SU-DHL-6 (cell line): ENCODE measurements around the gene WDTC1.
"Not testable (repeated sequence)": the region's sequence is repeated elsewhere in the genome, so short reads cannot be mapped to it uniquely, and the experiment has no call there.

Experiments used
- H2AFZ ChIP-seq: fragments of 200-600 bp; sonication (generic); 2 replicates; pipeline ENCODE4 v1.6.1; 2014; ENCODE audit warnings: low read depth, mild to moderate bottlenecking, moderate library complexity, mixed read lengths, antibody characterized with exemption, low read length; ENCODE audit not compliant: severe bottlenecking
- H3F3A ChIP-seq: fragments of 200-600 bp; shearing (Covaris generic); 2 replicates; pipeline ENCODE4 v1.6.0; 2016; ENCODE audit warnings: antibody characterized with exemption, mild to moderate bottlenecking; ENCODE audit not compliant: insufficient read depth
- H3K27ac ChIP-seq: fragments of 200-600 bp; sonication (generic); 2 replicates; pipeline ENCODE4 v1.5.1; 2016; ENCODE audit warnings: low read depth, mild to moderate bottlenecking, low read length, moderate library complexity, mixed read lengths
- H3K27me3 ChIP-seq: fragments of 200-600 bp; sonication (generic), shearing (Covaris generic); 2 replicates; pipeline ENCODE4 v1.6.0; 2014; ENCODE audit warnings: mild to moderate bottlenecking, low read length
- H3K36me3 ChIP-seq: fragments of 200-600 bp; sonication (generic); 2 replicates; pipeline ENCODE4 v1.6.1; 2014; ENCODE audit warnings: mild to moderate bottlenecking, low read length, mixed read lengths
- H3K4me2 ChIP-seq: fragments of 300-600, 200-600 bp; shearing (Covaris generic), sonication (generic); 2 replicates; pipeline ENCODE4 v1.6.0; 2014; ENCODE audit warnings: low read length, low read depth, mild to moderate bottlenecking; ENCODE audit not compliant: poor library complexity, severe bottlenecking
- H3K4me3 ChIP-seq: fragments of 200-600 bp; sonication (generic); 2 replicates; pipeline ENCODE4 v1.5.1; 2014; ENCODE audit warnings: antibody characterized with exemption, low read length, mild to moderate bottlenecking, mixed read lengths; ENCODE audit not compliant: insufficient read depth, poor library complexity, severe bottlenecking
- H3K79me2 ChIP-seq: fragments of 200-600 bp; sonication (generic); 2 replicates; pipeline ENCODE4 v1.6.1; 2014; ENCODE audit warnings: mild to moderate bottlenecking, low read length, moderate library complexity; ENCODE audit not compliant: insufficient read depth
- H3K9ac ChIP-seq: fragments of 200-600 bp; sonication (generic); 2 replicates; pipeline ENCODE4 v1.7.0; 2014; ENCODE audit warnings: mild to moderate bottlenecking, low read length
- H3K9me2 ChIP-seq: fragments of 200-600 bp; sonication (generic); replicated peaks from 2 replicates; pipeline ENCODE4 v1.6.1; 2014; ENCODE audit warnings: low read length; ENCODE audit not compliant: insufficient read depth
- H3K9me3 ChIP-seq: fragments of 200-600 bp; sonication (generic); 2 replicates; pipeline ENCODE4 v1.6.1; 2014; ENCODE audit warnings: low read length, mixed read lengths; ENCODE audit not compliant: insufficient read depth
- H4K20me1 ChIP-seq: fragments of 200-600 bp; sonication (generic); 2 replicates; pipeline ENCODE4 v1.6.1; 2014; ENCODE audit warnings: low read depth, mild to moderate bottlenecking, antibody characterized with exemption, low read length, moderate library complexity, mixed read lengths
- CTCF ChIP-seq: fragments of 200-600 bp; sonication (generic); IDR thresholded peaks from one replicate; pipeline ENCODE4 v1.5.1; 2017; ENCODE audit warnings: antibody characterized with exemption, mild to moderate bottlenecking, low read length, moderate library complexity; ENCODE audit not compliant: insufficient read depth, poor library complexity, severe bottlenecking
- EZH2phosphoT487 ChIP-seq: fragments of 200-600 bp; sonication (generic), shearing (Covaris generic); conservative IDR thresholded peaks from 2 replicates; pipeline ENCODE4 v1.6.1; 2018; ENCODE audit warnings: mild to moderate bottlenecking, antibody characterized with exemption, low read length, moderate library complexity, mixed read lengths

WDTC1 gene

DNA sequence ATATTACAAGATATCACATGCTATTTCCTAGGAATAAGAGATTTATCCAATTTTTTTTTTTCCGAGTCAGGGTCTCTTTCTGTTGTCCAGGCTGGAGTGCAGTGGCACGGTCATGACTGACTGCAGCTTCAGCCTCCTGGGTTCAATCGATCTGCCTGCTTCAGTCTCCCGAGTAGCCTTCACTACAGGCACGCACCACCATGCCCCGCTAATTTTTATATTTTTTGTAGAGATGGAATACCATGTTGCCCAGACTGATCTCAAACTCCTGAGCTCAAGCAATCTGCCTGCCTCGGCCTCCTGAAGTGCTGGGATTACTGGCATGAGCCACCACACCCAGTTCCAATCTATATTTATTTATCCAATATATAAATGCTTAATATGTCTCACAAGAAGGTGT is 18.0 kb upstream of the WDTC1 start:
- Histone ChIP-seq H4K20me1 (no peaks in the 10 kb centered on the region), H3K9me2 (no peaks in the 10 kb centered on the region), H3K9me3 (no peaks in the 10 kb centered on the region), H3F3A (no peaks in the 10 kb centered on the region), H3K27me3 (no peaks in the 10 kb centered on the region), H3K4me3 (no peak overlapping the region), H3K27ac (no peak overlapping the region), H3K36me3 (no peaks in the 10 kb centered on the region), H3K9ac (no peak overlapping the region), H3K79me2 (no peaks in the 10 kb centered on the region), H3K4me2 (no peak overlapping the region), H2AFZ (no peak overlapping the region)
- TF ChIP-seq EZH2phosphoT487, result no peak

- no peak overlapping the region for H2AFZ ChIP-seq
- H3K4me2 ChIP-seq, result no peak overlapping the region
- H3K36me3 ChIP-seq, result no peaks in the 10 kb centered on the region
- no peaks in the 10 kb centered on the region for H4K20me1 ChIP-seq
- H3K9me3 ChIP-seq, result no peaks in the 10 kb centered on the region
- H3K27me3 ChIP-seq, result no peaks in the 10 kb centered on the region
- H3K27ac ChIP-seq, result no peak overlapping the region
- H3F3A ChIP-seq, result no peaks in the 10 kb centered on the region
- H3K9ac ChIP-seq, result no peak overlapping the region
- TF ChIP-seq CTCF, result no peak
- H3K79me2 ChIP-seq, result no peaks in the 10 kb centered on the region
- no peak overlapping the region for H3K4me3 ChIP-seq
- H3K9me2 ChIP-seq, result no peaks in the 10 kb centered on the region
Observed at GRCh38 chr1:27217401-27217800, 17.0 kb upstream of the WDTC1 start.

DNA sequence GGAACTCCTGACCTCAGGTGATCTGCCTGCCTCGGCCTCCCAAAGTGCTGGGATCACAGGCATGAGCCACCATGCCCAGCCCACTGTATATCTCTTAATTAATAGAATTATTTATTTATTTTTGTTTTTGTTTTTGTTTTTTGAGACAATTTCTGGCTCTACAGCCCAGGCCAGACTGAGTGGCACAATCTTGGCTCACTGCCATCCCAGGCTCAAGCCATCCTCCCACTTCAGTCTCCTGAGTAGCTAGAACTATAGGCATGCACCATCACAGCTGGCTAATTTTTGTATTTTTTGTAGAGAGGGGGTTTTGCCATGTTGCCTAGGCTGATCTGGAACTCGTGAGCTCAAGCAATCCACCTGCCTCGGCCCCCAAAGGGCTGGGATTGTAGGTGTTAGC is 15.7 kb upstream of the WDTC1 start:
- no peak overlapping the region for H3K27ac ChIP-seq
- no peak overlapping the region for H3K4me2 ChIP-seq
- H3K4me3 ChIP-seq, result no peak overlapping the region
- no peaks in the 10 kb centered on the region for H3K9me3 ChIP-seq
- H3K9ac ChIP-seq, result no peak overlapping the region
- no peaks in the 10 kb centered on the region for H3K79me2 ChIP-seq
- H3F3A ChIP-seq, result no peaks in the 10 kb centered on the region
- H2AFZ ChIP-seq, result no peak overlapping the region
- TF ChIP-seq EZH2phosphoT487 (no peak), CTCF (no peak)
- H3K9me2 ChIP-seq, result no peaks in the 10 kb centered on the region
- H3K27me3 ChIP-seq, result no peaks in the 10 kb centered on the region
- H3K36me3 ChIP-seq, result no peaks in the 10 kb centered on the region
- H4K20me1 ChIP-seq, result no peaks in the 10 kb centered on the region

DNA sequence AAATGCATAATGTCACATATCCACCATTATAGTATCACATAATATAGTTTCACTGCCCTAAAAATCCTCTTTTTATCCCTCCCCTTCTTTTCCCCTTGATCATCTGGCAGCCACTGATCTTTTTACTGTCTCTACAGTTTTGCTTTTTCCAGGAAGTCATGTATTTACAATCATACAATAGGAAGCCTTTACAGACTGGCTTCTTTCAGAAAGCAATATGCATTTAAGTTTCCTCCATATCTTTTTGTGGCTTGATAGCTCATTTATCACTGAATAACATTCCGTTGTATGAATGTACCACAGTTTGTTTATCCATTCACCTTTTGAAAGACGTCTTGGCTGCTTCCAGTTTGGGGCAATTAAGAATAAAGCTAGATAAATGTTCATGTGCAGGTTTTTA is 14.3 kb upstream of the WDTC1 start:
- no peak overlapping the region for H3K27ac ChIP-seq
- no peaks in the 10 kb centered on the region for H3K9me3 ChIP-seq
- no peaks in the 10 kb centered on the region for H4K20me1 ChIP-seq
- no peaks in the 10 kb centered on the region for H3K36me3 ChIP-seq
- TF ChIP-seq EZH2phosphoT487 (no peak), CTCF (no peak)
- no peaks in the 10 kb centered on the region for H3K79me2 ChIP-seq
- no peaks in the 10 kb centered on the region for H3K27me3 ChIP-seq
- H3K9ac ChIP-seq, result no peak overlapping the region
- H3K4me2 ChIP-seq, result no peak overlapping the region
- no peaks in the 10 kb centered on the region for H3F3A ChIP-seq
- no peak overlapping the region for H2AFZ ChIP-seq
- no peak overlapping the region for H3K4me3 ChIP-seq
- H3K9me2 ChIP-seq, result no peaks in the 10 kb centered on the region

- not testable (repeated sequence) for H3K9me2 ChIP-seq, H3K4me2 ChIP-seq, H4K20me1 ChIP-seq, H3K27ac ChIP-seq, H3K9me3 ChIP-seq, H3F3A ChIP-seq, H3K9ac ChIP-seq, H3K27me3 ChIP-seq, H3K4me3 ChIP-seq, H3K79me2 ChIP-seq, H3K36me3 ChIP-seq, H2AFZ ChIP-seq
Observed at GRCh38 chr1:27220702-27221497, 13.5 kb upstream of the WDTC1 start.
